HCT116 (cell line): ENCODE measurements around the gene TTC27. TPM values are rescaled to one million over a fixed set of nuclear protein-coding genes. Genes with fewer than 3 reads are reported as not detected.

Source experiments
- ATAC-seq: fragments of 200-7000 bp; cut with Tn5 transposase; 2 replicates; pipeline ENCODE4 v1.9.1; 2020; ENCODE audit warnings: mild to moderate bottlenecking, moderate library complexity
- BruUV-seq: library from RNA; stranded (reverse); fragments of 400-500 nt; replicated peaks from 2 replicates; lab custom pipeline; 2021; lab: Mats Ljungman, UMichigan
- CTCF ChIA-PET: fragments of 300-600 bp; sonication (Branson Sonifier 250); formaldehyde crosslinking; loops from one replicate; lab custom pipeline; 2021; ENCODE audit warnings: antibody characterized with exemption; lab: Charles Lee
- POLR2A ChIA-PET: fragments of 300-600, 350-600 bp; sonication (Branson Sonifier 250); formaldehyde crosslinking; loops from one replicate; lab custom pipeline; 2021; ENCODE audit warnings: antibody characterized with exemption; lab: Charles Lee
- RAD21 ChIA-PET, 2 experiments: fragments of 300-600 bp; sonication (Branson Sonifier 250); formaldehyde crosslinking; loops; one replicate each; lab custom pipeline; 2023; ENCODE audit warnings: low total read pairs in 2 of 2; ENCODE audit not compliant: uncharacterized antibody in 2 of 2, unreplicated experiment in 2 of 2, low non-redundant PET in 1 of 2; lab: Charles Lee
- DNase-seq: peaks from one replicate; pipeline ENCODE4 v3.0.0-alpha.2; 2010; ENCODE audit warnings: low read depth, low spot score
- H2AFZ ChIP-seq: fragments of 200-600 bp; shearing (Covaris generic), sonication (generic); 2 replicates; pipeline ENCODE4 v1.6.1; 2017; ENCODE audit warnings: low read depth, mixed run types, mixed read lengths, antibody characterized with exemption, low read length; ENCODE audit not compliant: poor library complexity, severe bottlenecking
- H3K27ac ChIP-seq: 2 replicates; pipeline ENCODE4 v1.5.1; 2012; ENCODE audit warnings: low read depth, low read length
- H3K27me3 ChIP-seq: fragments of 200-600 bp; sonication (generic); 2 replicates; pipeline ENCODE4 v1.6.1; 2016; ENCODE audit warnings: mixed run types, low read length, mixed read lengths; ENCODE audit not compliant: insufficient read depth
- H3K36me3 ChIP-seq, 2 experiments: fragments of 200-500 bp in 1 of 2; fragments of 200-600 bp in 1 of 2; sonication (Bioruptor generic) in 1 of 2; sonication (generic) in 1 of 2; 2 replicates each; pipeline versions ENCODE4 v1.5.1 to v1.6.1; 2014 to 2016; ENCODE audit warnings: low read length in 2 of 2, inconsistent platforms in 1 of 2, mixed read lengths in 1 of 2, mixed run types in 1 of 2; ENCODE audit not compliant: insufficient read depth in 2 of 2, control insufficient read depth in 1 of 2
- H3K4me1 ChIP-seq, 2 experiments: fragments of 200-600 bp in 1 of 2; sonication (generic) in 1 of 2; 2 replicates each; pipeline versions ENCODE4 v1.5.1 to v1.6.1; 2012 to 2017; ENCODE audit warnings: low read length in 2 of 2, inconsistent platforms in 1 of 2, mild to moderate bottlenecking in 1 of 2, mixed read lengths in 1 of 2, mixed run types in 1 of 2, moderate library complexity in 1 of 2; ENCODE audit not compliant: insufficient read depth in 2 of 2, control insufficient read depth in 1 of 2
- H3K4me2 ChIP-seq: fragments of 200-600 bp; sonication (generic); 2 replicates; pipeline ENCODE4 v1.6.1; 2017; ENCODE audit warnings: mixed run types, low read length, mixed read lengths
- H3K4me3 ChIP-seq, 2 experiments: fragments of 200-600 bp in 1 of 2; sonication (generic) in 1 of 2; replicated peaks in 1 of 2; 2 replicates each; pipeline ENCODE4 v1.5.1; 2011 to 2016; ENCODE audit warnings: low read length in 2 of 2, control low read depth in 1 of 2, low read depth in 1 of 2, mild to moderate bottlenecking in 1 of 2, mixed read lengths in 1 of 2, mixed run types in 1 of 2
- H3K79me2 ChIP-seq: fragments of 200-600 bp; sonication (generic); 2 replicates; pipeline ENCODE4 v1.6.1; 2017; ENCODE audit warnings: mild to moderate bottlenecking, mixed run types, low read length, moderate library complexity, mixed read lengths; ENCODE audit not compliant: insufficient read depth
- H3K9ac ChIP-seq: fragments of 200-600 bp; sonication (generic); 2 replicates; pipeline ENCODE4 v1.6.1; 2016; ENCODE audit warnings: low read length, mixed read lengths
- H3K9me2 ChIP-seq: fragments of 200-600 bp; sonication (generic), shearing (Covaris generic); 2 replicates; pipeline ENCODE4 v1.6.1; 2017; ENCODE audit warnings: mixed run types, mild to moderate bottlenecking, moderate library complexity; ENCODE audit not compliant: insufficient read depth
- H3K9me3 ChIP-seq, 2 experiments: fragments of 200-500 bp in 1 of 2; fragments of 200-600 bp in 1 of 2; sonication (Bioruptor generic) in 1 of 2; sonication (generic) in 1 of 2; 2 replicates each; pipeline ENCODE4 v1.6.1; 2014 to 2017; ENCODE audit warnings: low read length in 2 of 2, mixed read lengths in 2 of 2, inconsistent platforms in 1 of 2, low read depth in 1 of 2, mild to moderate bottlenecking in 1 of 2, mixed run types in 1 of 2, moderate library complexity in 1 of 2; ENCODE audit not compliant: control insufficient read depth in 1 of 2, insufficient read depth in 1 of 2
- H4K20me1 ChIP-seq: fragments of 200-600 bp; sonication (generic), shearing (Covaris generic); 2 replicates; pipeline ENCODE4 v1.6.1; 2017; ENCODE audit warnings: mixed run types, mild to moderate bottlenecking, moderate library complexity; ENCODE audit not compliant: insufficient read depth
- CBX3 ChIP-seq: IDR thresholded peaks from 2 replicates; pipeline ENCODE4 v1.6.1; 2012; ENCODE audit warnings: low read depth
- CTCF ChIP-seq, 3 experiments: fragments of 200-600 bp in 1 of 3; sonication (generic) in 1 of 3; IDR thresholded peaks in 2 of 3; conservative IDR thresholded peaks in 1 of 3; 2 replicates each; pipeline ENCODE4 v1.5.1; 2012 to 2017; ENCODE audit warnings: low read depth in 2 of 3, low read length in 2 of 3, antibody characterized with exemption in 1 of 3, borderline replicate concordance in 1 of 3, control low read depth in 1 of 3, mild to moderate bottlenecking in 1 of 3, mixed read lengths in 1 of 3, mixed run types in 1 of 3, moderate library complexity in 1 of 3; ENCODE audit not compliant: insufficient read depth in 1 of 3
- EGR1 ChIP-seq: IDR thresholded peaks from 2 replicates; pipeline ENCODE4 v1.6.1; 2012; ENCODE audit warnings: low read depth
- ELF1 ChIP-seq: IDR thresholded peaks from 2 replicates; pipeline ENCODE4 v1.6.1; 2012; ENCODE audit warnings: low read depth, borderline replicate concordance
- EZH2phosphoT487 ChIP-seq: fragments of 200-600 bp; IDR thresholded peaks from 2 replicates; pipeline ENCODE4 v1.6.1; 2018; ENCODE audit warnings: antibody characterized with exemption, borderline replicate concordance
- FOSL1 ChIP-seq: IDR thresholded peaks from 2 replicates; pipeline ENCODE4 v1.6.1; 2012; ENCODE audit warnings: low read depth
- MAX ChIP-seq: IDR thresholded peaks from 2 replicates; pipeline ENCODE4 v1.6.1; 2012
- POLR2A ChIP-seq: IDR thresholded peaks from 2 replicates; pipeline ENCODE4 v1.7.0; 2011; ENCODE audit warnings: borderline replicate concordance; ENCODE audit not compliant: insufficient read depth, insufficient read length; ENCODE audit errors: extremely low read depth
- POLR2AphosphoS5 ChIP-seq: IDR thresholded peaks from 2 replicates; pipeline ENCODE4 v1.6.1; 2011; ENCODE audit warnings: mild to moderate bottlenecking, low read depth, low read length, moderate library complexity
- SP1 ChIP-seq: IDR thresholded peaks from 2 replicates; pipeline ENCODE4 v1.6.1; 2012; ENCODE audit warnings: low read depth
- SRF ChIP-seq: IDR thresholded peaks from 2 replicates; pipeline ENCODE4 v1.6.1; 2012; ENCODE audit warnings: low read depth
- YY1 ChIP-seq: IDR thresholded peaks from 2 replicates; pipeline ENCODE4 v1.6.1; 2011; ENCODE audit warnings: low read length, low read depth, moderate library complexity, mild to moderate bottlenecking; ENCODE audit not compliant: insufficient replicate concordance; ENCODE audit errors: extremely low read depth
- ZFX ChIP-seq: fragments of 450-650 bp; IDR thresholded peaks from 2 replicates; pipeline ENCODE4 v1.6.1; 2017
- ZNF274 ChIP-seq: fragments of 200-500 bp; sonication (Bioruptor generic); IDR thresholded peaks from 2 replicates; pipeline ENCODE4 v1.6.1; 2014; ENCODE audit warnings: mild to moderate bottlenecking, low read depth, low read length, inconsistent platforms
- intact Hi-C: fragments of 100-400 bp; cut with micrococcal nuclease; formaldehyde crosslinking; loops from 2 replicates; pipeline ENCODE4 v1.10.0; 2022
- total RNA-seq: library from RNA; stranded (reverse); gene quantifications from one replicate; pipeline ENCODE4 v1.2.1, GENCODE V29; 2021; ENCODE audit not compliant: unreplicated experiment

The TTC27 gene
- total RNA-seq, 1 experiment from 2014 or later: 24.4 TPM

- TF ChIP-seq CTCF (IDR thresholded peaks at IDR 0.05 in 2 of 3, conservative IDR thresholded peaks at IDR 0.05 in 1 of 3; ENCODE audit: borderline replicate concordance in 1 of 3, insufficient read depth in 1 of 3, low read depth in 2 of 3, low read length in 2 of 3) (no peak), CBX3 (no peak), EGR1 (no peak), EZH2phosphoT487 (no peak), ZFX (no peak), FOSL1 (no peak), YY1 (no peak), POLR2A (no peak), SRF (no peak)
These were observed 104.3 kb downstream of the TTC27 start (continued) for GRCh38 chr2:32732120-32732519.

- no peak overlapping the region for H3K4me2 ChIP-seq
- CTCF ChIA-PET: no interaction called here
- DNase-seq: no peak
- H3K27me3 ChIP-seq: no peaks in the 10 kb centered on the region
- no peak overlapping the region for H3K9ac ChIP-seq
- intact Hi-C loops: no loop called here
- no TSS peak for BruUV-seq
- no peaks in the 10 kb centered on the region for H3K79me2 ChIP-seq
- POLR2A ChIA-PET: no interaction called here
- H3K4me3 ChIP-seq: no peak overlapping the region
- TF ChIP-seq ZNF274: no peak
- no peak for TF ChIP-seq ZFX
- TF ChIP-seq EZH2phosphoT487: no peak
- no peak for TF ChIP-seq POLR2AphosphoS5
- no peak for TF ChIP-seq ELF1
- no peak for TF ChIP-seq YY1
- no peak for TF ChIP-seq POLR2A
- no peak for TF ChIP-seq MAX
- TF ChIP-seq CBX3: no peak
- TF ChIP-seq SP1: no peak
- H4K20me1 ChIP-seq: no peaks in the 10 kb centered on the region; the same call in 1 of the 2 replicates
- H3K27ac ChIP-seq: no peak overlapping the region
- no peak for ATAC-seq
- RAD21 ChIA-PET: no interaction called here
- H3K36me3 ChIP-seq: no peaks in the 10 kb centered on the region
- no peak overlapping the region for H2AFZ ChIP-seq
- no peaks in the 10 kb centered on the region for H3K4me1 ChIP-seq
- H3K9me3 ChIP-seq: no peaks in the 10 kb centered on the region
- no peaks in the 10 kb centered on the region for H3K9me2 ChIP-seq
These were observed 105.1 kb downstream of the TTC27 start for GRCh38 chr2:32732912-32733472.
